HTERT RPE-1 (cell line): ENCODE results near the gene ANTXR2.
"Not testable (repeated sequence)": the region's sequence is repeated elsewhere in the genome, so short reads cannot be mapped to it uniquely, and the experiment has no call there.

Experiments
- in situ Hi-C: fragments of 300-500 bp; cut with MboI; formaldehyde crosslinking; loops from 4 replicates; pipeline ENCODE4 v1.14.3; 2020; ENCODE audit warnings: low sequenced_read_pairs

ANTXR2 gene

GRCh38 chr4:80027611-80028010 is 45.4 kb downstream of the ANTXR2 start:
- in situ Hi-C loops, result no loop called here

DNA sequence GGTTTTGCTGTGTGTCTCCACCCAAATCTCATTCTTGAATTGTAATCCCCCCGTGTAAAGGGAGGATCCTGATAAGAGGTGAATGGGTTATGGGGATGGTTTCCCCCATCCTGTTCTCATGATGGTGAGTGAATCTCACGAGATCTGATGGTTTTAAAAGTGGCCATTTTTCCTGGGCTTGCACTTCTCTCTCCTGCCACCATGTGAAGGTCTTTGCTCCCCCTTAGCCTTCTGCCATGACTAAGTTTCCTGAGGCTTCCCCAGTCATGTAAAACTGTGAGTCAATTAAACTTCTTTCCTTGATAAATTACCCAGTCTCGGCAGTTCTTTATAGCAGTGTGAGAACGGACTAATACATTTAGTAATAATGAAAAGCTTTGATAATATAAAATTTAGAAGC is 46.9 kb downstream of the ANTXR2 start:
- in situ Hi-C loops, result no loop called here

- in situ Hi-C loops, result no loop called here
Measured at GRCh38 chr4:80024335-80024734, 48.7 kb downstream of the ANTXR2 start.

DNA sequence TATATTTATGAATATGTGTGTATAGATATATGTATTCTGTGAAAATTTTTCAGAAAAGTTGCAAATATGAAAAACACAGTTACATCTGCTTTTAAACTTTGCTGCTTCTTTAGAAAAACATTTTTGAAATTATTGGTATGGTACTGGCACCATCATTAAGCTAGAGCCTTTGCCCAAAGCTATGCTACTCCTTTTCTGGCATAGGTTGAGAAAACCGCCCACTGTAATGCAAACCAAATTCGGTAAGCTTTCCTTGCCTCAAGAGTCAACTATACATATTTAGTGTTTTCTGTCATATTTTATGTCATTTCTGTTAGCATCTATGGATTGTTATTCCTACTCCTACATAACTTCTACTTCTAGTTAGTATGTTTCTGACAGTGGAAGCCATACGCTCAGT is 50.7 kb downstream of the ANTXR2 start:
- in situ Hi-C loops, result no loop called here

DNA sequence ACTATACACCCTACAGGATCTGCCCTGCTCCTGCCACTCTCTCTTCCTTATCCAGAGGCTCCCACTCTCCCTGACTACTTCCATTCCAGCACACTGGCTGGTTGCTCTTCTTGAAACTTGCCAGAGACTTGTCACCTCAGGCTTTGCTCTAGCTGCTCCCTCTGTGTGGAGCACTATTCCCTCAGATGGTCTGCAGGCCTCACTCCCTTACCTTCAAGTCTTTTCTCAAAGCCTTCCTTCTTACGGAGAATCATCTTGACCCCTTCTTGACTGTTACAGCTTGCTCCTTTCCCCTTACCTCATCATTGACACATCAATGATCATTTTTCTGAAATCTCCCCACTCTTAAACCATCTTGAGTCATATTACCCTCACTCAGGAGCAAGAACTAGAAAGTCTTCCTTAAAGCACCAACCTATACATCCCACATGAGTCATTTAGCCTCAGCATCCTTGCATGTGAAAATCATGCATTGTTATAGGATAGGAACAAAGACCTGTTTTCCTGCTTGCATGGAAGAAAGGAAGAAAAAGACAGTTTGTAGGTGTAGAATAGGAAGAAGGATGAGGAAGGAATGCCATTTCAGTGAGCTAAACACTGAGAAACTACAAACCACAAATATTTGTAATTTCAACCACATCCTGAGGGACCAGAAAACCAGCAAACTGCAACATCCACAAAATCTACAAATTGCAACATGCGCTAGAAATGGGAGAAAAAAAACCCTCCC is 55.7 kb downstream of the ANTXR2 start:
- in situ Hi-C loops, result no loop called here

- in situ Hi-C loops, result no loop called here
Measured at GRCh38 chr4:80016506-80016905, 56.5 kb downstream of the ANTXR2 start.

DNA sequence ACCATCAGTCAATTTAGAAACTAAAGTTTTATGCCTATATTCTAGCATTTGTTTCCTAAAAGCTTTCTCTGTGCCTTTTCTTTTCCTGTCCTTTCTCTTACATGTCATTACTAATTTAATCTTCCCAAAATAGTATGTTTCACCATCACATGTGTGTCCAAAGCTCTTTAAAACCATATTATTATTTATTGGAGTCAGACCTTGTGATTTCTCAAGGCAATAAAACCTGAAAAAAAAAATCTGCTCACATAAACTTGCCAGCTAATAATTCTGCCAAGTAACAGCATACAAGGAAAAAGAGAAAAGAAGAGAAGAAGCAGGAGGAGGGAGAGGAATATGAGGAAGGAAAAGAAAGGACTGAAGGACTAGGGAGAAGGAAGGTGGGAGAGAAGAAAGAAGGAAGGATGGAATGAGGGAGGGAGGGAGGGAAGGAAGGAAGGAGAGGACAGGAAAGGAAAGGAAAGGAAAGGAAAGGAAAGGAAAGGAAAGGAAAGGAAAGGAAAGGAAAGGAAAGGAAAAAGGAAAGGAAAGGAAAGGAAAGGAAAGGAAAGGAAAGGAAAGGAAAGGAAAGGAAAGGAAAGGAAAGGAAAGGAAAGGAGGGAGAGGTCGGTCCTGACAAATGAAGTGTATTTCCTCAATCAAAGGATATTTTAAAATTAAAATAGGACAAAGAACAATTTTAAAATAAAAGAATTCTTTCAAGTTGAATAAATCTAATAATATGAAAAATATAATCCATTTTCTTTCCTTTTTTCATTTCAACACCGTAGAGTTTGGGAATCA is 57.4 kb downstream of the ANTXR2 start:
- in situ Hi-C loops, result no loop called here

GRCh38 chr4:80014531-80014930 is 58.5 kb downstream of the ANTXR2 start:
- in situ Hi-C loops, result no loop called here

DNA sequence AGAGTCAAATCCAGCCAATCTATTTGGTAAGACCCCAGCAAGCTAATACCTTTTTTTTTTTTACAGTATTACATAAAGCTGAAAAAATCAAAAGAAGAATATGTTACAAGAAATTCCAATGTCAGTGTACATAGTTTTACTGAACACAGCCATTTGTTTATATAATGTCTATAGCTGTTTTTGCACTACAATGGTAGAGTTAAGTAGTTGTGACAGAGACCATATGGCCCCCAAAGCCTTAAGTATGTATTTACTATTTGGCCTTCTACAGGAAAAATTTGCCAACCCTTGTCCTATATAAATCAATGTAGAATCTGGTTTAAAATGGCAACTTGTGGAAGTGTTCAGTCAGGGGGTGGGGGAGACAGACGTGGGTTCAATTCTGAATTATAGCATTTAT is 60.7 kb downstream of the ANTXR2 start:
- in situ Hi-C loops, result no loop called here

DNA sequence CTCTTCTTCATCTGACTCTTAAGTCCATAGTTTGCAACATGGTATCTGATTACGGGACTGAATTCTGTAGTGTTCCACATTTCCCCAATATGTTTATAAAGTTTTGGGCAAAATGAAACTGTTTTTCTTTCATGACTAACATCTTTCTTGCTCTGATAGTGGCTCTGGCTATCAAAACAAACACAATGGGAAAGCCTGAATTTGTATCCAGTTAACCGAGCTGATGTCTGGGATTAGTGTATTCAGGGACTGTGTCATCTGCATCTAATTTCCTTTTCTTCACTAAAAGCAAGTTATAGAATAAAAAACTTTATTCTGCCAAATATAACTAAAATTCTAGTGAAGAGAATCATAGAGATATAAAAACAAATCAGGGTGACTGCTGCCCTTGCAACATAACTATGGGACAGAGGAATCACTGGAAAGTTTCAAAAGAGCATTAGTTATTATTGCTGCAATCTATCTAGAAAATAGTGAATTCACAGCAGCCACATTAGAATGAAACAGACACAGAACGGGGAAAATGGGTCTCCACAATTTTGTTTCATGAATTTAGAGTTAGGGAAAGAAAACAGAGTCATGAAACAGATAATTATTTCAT is 61.3 kb downstream of the ANTXR2 start:
- in situ Hi-C loops, result no loop called here

DNA sequence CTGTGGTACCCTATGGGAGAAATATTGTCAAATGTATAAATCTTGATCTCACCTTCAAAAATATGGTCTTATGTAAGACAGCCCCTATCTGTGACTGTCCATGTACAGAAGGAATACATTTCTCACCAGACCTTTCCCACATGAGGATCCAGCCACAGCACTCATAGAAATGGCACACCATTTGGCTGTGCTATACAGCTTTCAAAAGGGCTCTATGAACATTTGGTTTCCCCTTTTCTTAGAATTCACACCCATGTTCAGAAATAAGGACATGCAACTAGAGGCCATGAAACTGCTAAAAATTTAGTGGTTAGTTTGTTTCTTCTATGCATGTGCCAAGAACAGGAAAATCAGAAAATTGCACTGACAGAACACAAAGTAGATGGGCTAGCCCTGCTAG is 62.7 kb downstream of the ANTXR2 start:
- in situ Hi-C loops, result no loop called here

DNA sequence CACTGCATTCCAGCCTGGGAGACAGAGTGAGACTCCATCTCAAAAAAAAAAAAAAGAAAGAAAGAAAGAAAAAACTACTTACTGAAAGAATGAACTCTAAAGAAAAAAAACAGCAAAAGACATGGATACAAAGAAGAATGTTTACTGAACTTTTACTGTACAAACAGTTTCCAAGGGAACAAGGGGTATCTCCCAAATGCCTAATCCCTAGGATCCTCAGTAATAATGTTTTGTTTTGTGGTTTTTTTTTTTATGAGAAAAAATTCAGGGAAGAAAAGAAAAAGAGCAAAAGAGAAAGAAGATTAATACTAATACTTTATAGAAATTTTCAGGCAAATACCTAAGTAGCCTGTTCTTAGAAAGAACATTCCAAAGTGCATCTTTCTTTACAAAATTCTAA is 63.2 kb downstream of the ANTXR2 start:
- in situ Hi-C loops, result no loop called here

DNA sequence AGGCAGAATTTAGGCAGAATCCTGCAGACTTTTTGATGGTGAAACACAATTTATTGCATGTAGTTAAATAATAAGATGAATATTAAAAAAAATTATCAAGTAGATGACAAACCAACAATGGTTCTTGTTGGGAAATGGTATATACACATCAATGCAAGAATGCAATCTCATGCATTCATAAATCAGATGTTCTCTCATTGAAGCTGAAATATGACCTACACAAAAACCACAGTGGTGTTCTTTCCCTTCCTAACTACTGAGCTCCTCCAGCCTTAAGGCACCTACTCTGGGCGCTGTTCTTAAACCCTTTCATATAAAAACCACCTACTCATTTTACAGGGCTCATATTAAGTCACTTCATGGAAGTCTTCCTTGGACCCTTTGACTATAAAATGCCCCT is 64.1 kb downstream of the ANTXR2 start:
- in situ Hi-C loops, result no loop called here

- in situ Hi-C loops, result no loop called here
Measured at GRCh38 chr4:80008351-80008750, 64.7 kb downstream of the ANTXR2 start.

DNA sequence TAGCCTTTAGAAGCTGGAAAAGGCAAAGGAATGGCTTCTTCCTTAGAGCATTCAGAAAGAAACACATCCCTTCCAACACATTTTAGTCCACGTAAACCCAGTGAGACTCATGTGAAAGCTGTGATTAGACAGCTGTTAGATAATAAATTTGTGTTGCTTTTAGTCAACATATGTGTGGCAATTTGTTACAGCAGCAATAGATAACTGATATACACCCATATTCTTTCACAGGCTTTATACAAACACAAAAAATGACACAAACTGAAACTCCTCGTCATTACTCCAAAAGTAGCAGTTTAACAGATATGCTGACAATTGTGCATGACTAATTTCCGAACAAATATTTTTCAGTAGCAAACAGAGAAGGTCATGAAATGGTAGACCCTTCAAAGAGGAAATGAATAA is 65.3 kb downstream of the ANTXR2 start:
- in situ Hi-C loops, result no loop called here

DNA sequence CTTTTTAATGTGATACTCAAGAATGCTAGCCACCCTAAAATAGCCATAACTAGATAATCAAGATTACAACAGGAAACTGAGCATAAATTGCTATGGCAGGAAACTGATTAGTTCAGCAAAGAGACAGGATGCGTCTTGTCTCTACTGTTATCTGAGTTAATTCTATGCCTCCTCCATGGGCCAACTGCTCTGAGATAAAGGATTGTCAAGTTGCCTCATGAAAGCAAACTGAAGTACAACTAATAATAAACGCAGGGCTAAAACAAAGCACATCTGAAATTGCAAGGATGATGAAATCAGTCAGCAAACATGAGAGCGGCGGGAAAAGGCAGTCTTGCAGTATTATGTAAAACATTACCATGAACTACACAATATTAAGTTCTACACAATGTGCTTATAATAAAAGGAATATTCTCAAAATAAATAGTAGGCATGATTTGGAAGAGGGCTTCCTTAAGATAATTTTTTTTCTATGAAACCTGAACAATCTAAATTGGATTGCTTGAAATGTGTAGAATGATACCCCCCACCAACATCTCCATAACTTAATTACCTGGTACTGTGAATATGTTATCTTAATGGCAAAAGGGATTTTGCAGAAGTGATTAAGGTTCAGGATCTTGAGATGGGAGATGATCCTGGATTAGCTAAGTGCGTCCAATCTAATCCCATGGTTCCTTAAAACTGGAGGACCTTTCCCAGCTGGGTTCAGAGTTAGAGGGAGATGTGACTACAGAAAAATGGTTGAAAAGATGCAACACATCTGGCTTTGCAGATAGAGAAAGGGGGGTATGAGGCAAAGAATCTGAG is 65.9 kb downstream of the ANTXR2 start:
- in situ Hi-C loops, result no loop called here

GRCh38 chr4:80005863-80006262 is 67.2 kb downstream of the ANTXR2 start:
- in situ Hi-C loops, result no loop called here

DNA sequence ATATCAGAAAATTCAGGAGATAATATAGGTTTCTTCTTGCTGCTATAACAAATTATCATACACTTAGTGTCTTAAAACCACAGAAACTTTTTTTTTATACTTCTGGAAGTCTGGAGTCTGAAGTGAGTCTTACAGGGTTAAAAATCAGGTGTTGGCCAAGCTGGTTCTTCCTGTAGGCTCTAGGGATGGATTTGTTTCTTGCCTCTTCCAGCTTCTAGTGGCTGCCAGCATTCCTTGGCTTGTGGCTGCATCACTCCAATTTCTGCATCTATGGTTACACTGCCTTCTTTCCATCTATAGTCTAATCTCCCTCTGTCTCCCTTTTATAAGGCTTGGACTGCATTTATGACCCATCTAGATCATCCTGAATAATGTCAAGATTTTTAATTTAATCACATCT is 68.7 kb downstream of the ANTXR2 start:
- in situ Hi-C loops, result no loop called here

GRCh38 chr4:80002559-80002958 is 70.5 kb downstream of the ANTXR2 start:
- in situ Hi-C loops, result not testable (repeated sequence)

DNA sequence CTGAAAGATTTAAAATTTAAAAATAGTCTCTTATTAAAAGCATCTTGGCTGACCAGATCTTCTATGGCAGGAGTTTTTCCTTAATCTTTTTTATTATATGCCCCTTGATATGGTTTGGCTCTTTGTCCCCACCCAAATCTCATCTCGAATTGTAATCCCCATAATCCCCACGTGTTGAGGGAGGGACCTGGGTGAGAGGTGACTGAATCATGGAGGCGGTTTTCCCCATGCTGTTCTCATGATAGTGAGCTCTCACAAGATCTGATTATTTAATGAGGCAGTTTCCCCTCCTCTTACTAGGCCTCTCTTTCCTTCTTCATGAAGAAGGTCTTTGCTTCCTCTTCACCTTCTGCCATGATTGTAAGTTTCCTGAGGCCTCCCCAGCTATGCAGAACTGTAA is 74.0 kb downstream of the ANTXR2 start:
- in situ Hi-C loops, result not testable (repeated sequence)

GRCh38 chr4:79998201-79998600 is 74.8 kb downstream of the ANTXR2 start:
- in situ Hi-C loops, result no loop called here
